SH-SY5Y (cell line): Measurements from ENCODE around the gene SLC24A3.

Experiments used
- GATA2 ChIP-seq: IDR thresholded peaks from 2 replicates; pipeline ENCODE4 v1.6.1; 2011; ENCODE audit warnings: mild to moderate bottlenecking, low read depth, low read length
- GATA3 ChIP-seq: IDR thresholded peaks from 2 replicates; pipeline ENCODE4 v1.6.1; 2011; ENCODE audit warnings: low read depth, mild to moderate bottlenecking, low read length, moderate library complexity

DNA sequence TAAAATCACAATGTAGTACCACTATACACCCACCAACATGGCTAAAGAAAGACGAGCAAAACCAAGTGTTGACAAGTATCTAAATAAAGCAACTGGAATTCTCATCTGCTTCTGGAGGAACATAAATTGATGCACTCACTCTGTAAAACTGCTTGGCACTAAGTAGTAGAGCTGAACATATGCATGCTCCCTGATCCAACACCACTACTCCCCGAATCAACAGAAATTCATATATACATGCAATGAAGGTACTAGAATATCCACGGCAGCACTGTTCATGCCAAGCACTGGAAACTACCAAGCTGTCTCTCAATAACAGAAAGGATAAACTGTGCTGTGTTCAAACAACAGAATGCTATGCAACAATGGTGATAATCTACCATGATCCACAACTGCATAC is 326.1 kb downstream of the SLC24A3 start:
- TF ChIP-seq GATA2: no peak
- TF ChIP-seq GATA3: no peak
